CD4-positive, alpha-beta T cell treated with Interleukin-4 for 1 hour (primary cell): Measurements from ENCODE around the gene PDCD2L.
"Not testable (repeated sequence)": the region's sequence is repeated elsewhere in the genome, so short reads cannot be mapped to it uniquely, and the experiment has no call there.

Experiments used
- DNase-seq, 2 donors: peaks; one replicate each; pipeline ENCODE4 v3.0.0-alpha.2; 2020 to 2022

Gene PDCD2L

DNA sequence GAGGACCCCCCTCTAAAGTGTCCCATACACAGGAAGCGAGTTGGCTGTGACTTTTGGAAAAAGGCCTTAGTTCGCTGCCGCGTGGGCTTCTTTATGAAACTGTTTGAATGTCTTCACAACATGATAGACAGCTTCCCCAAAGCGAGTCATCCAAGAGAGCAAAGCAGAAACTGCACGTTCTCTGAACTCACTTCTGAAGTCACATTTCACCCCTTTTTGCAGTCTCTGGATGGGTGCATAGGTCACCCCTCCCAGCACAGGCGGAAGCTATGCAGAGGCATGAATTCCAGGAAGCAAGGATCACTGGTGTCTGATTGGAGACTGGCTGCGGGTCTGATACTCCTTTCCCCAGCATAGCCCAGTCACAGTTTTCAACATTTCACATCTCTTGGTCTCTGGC, 28.6 kb upstream of the PDCD2L start:
- DNase-seq = no peak

DNA sequence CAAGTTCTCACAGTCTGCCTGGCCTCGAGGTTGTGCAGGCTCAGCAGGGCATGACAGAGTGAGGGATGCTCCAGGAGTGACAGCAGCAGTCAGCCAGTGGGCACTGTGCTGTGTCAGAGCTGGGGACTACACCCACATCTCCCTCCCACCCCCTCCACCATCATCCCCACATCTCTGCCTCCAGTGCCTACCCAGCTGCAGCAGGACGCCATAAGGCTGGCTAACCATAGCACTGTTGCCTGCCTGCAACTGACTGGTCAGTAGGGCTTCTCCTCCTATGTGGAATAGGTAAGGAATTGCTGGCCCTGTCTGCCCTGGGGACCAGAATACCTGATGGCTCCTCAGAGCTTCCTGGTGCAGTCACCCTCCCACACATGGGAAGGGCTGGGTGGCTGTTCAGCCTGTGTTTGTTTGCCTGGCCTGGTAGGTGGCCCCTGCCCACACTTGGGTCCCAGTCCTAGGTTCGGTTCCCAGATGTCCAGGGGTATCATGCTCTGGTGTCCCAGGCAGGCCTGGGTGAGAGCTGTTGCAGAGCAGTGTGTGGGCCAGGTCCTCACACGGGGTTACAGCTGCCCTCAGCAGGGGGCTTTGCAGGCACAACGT, 23.5 kb upstream of the PDCD2L start:
- no peak for DNase-seq

DNA sequence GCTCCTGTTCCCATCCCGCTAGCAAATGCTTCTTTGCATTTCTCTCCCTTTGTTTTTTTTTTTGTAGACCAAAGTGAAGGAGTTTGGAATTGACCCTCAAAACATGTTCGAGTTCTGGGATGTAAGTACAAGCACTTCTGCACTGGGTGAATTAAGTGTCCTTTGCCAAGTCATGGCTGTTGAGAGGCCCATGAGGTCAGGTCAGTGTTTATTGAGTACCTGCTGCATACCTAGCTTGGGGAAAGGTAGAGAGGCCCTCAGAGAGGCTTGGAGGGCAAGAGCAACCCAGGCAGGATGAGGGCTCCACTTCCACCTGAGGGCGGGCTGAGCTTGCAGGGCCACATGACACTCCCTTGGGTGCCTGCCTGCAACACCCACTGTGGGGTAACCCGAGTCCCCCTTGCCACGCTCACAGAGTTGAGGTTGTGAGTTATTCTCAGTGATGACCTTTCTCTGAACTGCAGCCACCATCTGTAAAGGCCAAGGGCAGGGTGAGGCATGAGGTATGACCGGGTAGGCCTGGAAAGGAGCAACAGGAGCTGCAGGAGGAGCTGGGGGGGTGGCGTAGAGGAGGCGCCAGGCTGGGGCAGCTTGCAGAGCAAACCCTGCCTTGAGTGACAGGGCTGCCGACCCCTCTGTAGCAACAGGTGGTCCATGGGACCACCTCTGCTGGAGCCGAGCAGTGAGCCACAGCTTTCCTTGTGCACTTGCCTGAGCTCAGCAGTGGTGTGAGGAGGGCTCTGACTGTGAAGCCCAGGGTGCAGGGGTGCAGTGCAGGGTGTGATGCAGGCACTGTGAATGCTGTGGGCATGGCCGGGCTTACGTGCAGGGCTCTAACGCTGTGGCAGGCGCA, 22.6 kb upstream of the PDCD2L start:
- no peak for DNase-seq

DNA sequence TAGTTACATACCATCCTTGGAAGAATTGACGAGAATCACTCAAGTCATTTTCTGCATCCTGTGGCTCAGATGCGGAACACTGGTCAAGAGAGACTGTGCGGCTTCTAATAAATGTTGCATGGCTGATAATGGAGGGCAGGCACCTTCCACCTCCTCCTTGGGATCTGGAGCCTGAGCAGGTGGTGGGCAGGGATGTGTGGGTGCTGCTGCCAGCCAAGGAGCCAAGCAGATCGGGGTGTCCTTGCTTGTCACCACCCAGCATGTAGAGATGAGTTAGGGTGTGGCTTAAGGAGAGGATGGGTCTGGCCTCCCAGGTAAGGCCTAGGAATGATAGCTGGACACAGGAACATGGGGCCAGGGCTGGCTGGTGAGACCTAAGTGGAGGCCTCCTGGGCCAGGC, 21.7 kb upstream of the PDCD2L start:
- DNase-seq = no peak

DNA sequence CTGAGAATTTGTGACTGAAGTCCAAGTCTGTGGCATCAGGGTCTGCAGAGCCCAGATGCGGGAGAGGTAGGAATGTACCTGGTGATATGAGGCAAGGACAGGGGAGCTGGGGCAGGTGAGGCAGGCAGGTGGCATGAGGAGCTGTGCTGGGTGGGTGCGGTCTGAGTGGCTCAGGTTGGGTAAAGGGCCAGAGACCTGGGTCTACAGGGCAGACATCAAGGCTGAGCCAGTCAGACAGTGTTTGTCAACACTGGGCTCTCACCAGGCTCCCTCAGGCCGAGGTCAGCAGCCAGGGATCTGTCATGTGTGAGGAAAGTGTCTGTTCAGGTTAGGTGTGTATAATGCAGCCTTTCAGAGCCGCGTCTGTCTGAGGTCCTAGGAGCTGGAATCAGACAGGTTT, 20.6 kb upstream of the PDCD2L start:
- no peak for DNase-seq

DNA sequence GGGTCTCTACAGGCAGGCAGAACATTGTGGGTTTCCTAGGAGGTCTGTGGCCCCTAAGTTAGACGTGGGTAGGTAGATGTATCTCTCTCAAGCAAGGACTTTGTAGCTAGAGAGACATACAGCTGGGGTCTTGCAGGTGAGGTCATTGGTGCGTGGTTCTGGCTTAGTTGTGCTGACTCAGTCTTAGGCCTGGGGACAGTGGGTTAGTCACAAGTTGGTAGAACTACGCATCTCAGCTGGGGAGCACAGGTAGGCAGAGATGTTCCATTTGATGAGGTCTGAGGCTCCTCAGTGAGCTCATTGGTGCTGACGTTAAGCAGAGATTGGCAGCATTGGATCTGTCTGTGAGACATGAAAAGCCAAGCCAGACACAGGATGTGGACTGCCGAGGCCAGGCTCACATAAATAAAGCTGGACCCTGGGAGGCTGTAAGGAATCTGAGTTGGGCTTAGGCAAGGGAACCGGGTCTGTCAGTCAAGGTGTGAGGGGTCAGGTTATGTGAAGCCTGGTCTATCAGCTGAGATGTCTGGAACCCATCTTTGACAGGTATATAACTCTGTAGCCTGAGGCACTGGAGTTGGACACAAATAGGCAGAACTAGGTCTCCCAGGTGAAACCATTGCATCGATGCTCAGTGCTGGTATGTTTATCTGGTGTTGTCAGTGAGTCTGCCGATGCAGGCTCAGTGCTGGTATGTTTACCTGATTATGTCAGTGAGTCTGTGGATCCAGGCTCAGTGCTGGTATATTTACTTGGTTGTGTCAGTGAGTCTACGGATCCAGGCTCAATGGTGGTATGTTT, 17.4 kb upstream of the PDCD2L start:
- no peak for DNase-seq

DNA sequence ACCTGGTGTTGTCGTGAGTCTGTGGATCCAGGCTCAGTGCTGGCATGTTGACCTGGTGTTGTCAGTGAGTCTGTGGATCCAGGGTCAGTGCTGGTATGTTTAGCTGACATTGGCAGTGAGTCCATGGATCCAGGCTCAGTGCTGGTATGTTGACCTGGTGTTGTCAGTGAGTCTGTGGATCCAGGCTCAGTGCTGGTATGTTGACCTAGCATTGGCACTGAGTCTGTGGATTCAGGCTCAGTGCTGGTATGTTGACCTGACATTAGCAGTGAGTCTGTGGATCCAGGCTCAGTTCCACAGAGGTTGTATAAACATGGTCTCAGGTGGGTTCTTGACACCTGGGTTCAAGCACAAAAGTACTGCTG, 16.8 kb upstream of the PDCD2L start:
- DNase-seq = no peak

DNA sequence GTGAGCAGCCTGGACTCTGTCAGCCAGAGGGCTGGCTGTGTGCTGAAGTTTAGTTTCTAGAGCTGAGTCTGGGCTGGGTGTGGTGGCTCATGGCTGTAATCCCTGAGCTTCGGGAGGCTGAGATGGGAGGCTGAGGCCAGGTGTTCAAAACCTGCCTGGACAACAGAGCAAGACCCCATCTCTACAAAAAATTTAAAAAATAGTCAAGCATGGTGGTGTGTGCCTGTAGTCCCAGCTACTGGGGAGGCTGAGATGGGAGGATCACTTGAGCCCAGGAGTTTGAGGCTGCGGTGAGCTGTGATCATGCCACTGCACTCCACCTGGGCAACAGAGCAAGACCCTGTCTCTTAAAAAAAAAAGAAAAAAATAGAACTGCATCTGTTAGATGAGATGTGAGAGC, 15.5 kb upstream of the PDCD2L start:
- DNase-seq = not testable (repeated sequence)

DNA sequence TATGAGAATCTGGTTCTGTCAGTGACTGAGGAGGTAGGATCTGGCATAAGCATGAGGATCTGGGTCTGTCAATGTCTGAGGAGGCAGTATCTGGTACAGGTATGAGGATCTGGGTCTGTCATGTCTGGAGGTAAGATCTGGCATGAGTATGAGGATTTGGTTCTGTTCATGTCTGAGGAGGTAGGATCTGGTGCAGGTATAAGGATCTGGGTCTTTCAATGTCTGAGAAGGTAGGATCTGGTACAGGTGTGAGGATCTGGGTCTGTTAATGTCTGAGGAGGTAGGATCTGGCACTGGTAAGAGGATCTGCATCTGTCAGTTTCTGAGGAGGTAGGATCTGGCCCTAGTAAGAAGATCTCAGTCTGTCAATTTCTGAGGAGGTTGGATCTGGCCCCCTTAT, 12.4 kb upstream of the PDCD2L start:
- no peak for DNase-seq

DNA sequence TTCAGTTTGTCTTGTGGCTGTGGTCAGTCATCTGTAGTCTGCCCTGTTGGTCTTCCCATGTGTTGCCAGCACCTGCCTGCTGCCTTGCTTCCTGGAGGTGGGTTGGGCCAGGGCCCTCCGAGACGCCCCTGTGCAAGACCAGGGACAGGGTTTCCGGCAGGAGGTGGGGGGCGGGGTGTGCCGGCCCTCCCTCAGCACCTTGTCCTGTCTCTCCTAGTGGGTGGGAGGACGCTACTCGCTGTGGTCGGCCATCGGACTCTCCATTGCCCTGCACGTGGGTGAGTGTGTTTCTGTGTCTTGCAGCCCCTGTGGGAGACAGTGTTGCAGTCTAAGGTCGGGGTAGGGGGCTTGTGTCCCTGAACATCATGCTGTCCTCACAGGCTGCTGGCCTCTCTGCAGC, 11.2 kb upstream of the PDCD2L start:
- DNase-seq = no peak

DNA sequence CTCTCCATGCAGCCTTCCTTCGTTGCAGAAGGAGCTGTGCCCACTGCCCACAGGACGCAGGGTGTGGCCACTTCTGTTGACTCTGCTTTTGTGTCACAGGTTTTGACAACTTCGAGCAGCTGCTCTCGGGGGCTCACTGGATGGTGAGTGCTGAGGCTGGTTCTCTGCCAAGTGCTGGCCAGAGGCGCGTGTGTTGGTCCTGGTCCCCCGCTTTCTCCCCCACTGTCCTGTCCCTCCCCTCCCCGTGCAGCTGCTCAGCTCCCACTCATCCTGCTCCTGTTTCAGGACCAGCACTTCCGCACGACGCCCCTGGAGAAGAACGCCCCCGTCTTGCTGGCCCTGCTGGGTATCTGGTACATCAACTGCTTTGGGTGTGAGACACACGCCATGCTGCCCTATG, 10.6 kb upstream of the PDCD2L start:
- no peak for DNase-seq

DNA sequence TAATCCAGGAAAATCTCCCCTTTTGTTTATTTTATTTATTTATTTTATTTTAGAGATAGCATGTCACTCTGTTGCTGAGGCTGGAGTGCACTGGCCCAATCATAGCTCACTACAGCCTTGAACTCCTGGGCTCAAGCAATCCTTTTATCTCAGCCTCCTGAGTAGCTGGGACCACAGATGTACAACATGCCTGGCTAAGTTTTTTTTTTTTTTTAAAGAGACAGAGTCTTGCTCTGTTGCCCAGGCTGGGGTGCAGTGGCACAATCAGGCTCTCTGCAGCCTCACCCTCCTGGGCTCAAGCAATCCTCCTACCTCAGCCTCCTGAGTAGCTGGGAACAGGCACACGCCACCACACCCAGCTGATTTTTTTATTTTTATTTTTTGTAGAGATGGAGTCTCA, 6.3 kb upstream of the PDCD2L start:
- DNase-seq = no peak

DNA sequence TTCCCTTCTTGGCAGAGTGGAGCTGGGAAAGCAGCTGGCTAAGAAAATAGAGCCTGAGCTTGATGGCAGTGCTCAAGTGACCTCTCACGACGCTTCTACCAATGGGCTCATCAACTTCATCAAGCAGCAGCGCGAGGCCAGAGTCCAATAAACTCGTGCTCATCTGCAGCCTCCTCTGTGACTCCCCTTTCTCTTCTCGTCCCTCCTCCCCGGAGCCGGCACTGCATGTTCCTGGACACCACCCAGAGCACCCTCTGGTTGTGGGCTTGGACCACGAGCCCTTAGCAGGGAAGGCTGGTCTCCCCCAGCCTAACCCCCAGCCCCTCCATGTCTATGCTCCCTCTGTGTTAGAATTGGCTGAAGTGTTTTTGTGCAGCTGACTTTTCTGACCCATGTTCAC, 4.3 kb upstream of the PDCD2L start:
- DNase-seq = no peak

DNA sequence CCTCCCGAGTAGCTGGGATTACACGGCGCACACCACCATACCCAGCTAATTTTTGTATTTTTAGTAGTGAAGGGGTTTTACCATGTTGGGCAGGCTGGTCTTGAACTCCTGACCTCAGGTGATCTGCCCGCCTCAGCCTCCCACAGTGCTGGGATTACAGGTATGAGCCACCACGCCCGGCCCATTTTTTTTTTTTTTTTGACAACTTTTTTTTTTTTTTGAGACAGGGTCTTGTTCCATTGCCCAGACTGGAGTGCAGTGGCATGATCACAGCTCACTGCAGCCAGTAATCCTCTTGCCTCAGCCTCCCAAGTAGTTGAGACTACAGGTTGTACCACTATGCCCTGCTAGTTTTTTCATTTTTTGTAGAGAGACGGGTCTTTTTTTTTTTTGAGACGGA, 3.4 kb upstream of the PDCD2L start:
- DNase-seq = not testable (repeated sequence)

DNA sequence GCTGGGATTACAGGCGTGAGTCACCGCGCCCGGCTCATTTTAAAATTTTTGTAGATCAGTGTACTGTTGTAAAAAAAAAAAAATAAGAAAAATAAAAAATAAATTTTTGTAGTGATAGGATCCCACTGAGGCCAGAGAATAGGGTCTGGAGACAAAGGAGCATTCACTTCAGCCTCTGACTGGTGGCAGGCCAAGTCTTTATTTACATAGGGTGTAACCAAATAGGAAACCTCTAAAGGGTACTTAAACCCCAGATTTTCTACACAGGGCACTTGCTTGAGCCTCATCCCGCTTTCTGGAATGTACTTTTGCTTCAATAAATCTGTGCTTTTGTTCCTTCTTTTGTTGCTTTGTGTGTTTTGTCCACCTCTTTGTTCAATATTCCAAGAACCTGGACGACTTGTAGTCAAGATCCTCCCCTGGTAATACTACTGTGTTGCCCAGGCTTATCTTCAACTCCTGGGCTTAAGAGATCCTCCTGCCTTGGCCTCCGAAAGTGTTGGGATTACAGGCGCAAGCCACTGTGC, 2.1 kb upstream of the PDCD2L start:
- DNase-seq = no peak

DNA sequence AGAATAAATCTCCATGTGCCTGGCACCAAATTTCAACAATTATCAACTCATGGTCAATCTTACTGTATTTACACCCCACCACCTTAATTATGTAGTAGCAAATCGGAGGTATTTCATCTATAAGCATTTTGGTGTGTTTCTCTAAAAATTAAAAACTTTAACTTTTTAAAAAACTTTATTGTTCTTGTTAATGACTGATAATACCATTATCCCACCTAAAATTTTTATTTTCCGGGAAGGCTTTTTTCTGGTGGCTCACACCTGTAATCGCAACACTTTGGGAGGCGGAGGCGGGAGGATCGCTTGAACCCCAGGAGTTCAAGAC, 453 bp upstream of the PDCD2L start:
- no peak for DNase-seq

DNA sequence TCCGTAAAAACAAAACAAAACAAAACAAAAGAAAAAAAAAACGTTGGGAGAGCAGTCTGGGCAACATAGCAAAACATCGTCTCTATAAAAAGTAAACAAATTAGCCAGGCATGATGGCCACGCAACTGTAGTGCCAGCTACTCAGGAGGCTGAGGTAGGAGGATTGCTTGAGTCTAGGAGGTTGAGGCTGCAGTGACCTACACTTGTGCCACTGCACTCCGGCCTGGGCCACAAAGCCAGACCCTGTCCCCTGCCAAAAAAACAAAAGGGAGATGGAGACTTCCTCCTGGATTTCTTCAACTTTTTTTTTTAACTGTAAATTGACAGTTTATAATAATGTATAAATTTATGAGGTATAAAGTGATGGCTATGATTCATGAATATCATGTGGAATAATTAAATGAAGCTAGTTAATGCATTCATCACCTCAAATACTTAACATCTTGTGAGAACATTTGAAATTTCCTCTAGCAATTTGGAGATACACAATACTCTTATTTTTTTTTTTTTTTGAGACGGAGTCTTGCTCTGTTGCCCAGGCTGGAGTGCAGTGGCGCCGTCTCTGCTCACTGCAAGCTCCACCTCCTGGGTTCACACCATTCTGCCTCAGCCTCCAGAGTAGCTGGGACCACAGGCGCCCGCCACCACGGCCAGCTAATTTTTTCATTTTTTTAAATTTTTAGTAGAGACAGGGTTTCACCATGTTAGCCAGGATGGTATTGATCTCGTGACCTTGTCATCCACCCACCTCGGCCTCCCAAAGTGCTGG, 1.9 kb downstream of the PDCD2L start:
- DNase-seq = no peak

DNA sequence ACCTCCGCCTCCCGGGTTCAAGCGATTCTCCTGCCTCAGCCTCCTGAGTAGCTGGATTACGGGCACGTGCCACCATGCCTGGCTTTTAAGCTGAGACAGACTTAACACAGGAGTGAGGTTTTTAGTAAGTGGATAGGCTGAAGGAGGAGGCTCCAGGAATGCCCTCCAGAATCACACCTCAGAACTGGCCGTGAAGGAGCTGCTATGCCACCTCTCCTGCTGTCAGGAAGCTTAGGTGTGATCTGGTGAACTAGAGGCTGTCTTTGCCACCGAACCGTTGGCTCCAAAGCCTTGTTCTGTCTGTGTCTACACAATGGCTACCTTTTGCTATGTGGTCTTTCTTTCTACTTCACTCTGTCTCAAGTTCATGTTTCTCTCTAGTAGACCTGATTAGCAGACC, 4.2 kb downstream of the PDCD2L start:
- no peak for DNase-seq

DNA sequence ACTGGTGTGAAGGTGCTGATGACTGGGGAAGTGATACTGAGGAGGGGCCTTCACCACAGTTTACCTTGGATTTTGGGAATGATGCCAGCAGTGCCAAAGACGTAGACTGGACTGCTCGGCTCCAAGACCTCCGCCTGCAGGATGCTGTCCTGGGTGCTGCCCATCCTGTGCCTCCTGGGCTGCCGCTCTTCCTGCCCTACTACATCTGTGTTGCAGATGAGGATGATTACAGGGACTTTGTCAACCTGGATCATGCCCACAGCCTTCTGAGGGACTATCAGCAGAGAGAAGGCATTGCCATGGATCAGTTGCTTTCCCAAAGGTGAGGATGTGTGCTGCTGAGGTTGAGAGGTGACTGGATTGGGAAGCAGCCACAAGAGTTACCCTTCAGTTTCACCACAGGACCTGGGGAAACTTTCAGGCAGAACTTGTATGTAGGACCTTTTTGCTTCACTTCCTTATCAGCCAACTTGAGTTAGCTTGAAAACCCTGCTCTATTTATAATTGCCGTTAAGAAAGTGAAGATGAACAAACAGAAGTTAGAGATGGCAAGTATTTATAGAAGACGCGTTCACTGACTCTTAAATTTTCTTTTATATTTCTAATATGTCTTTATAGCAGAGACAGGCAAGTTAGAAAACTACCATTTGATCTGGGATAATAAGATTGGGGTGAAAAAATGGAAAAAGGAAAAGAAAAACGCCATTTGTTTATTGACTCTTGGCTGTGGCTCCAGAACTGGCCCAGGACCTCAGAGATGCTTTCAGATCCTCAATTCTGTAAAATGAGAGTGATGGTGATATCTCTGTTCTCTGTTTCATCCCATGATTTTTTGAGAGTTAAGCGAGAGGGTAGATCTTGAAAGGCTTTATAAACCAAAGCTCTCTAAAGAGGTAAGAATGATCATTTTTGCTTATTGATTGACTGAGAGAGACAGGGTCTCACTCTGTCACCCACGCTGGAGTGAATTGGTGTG, 5.3 kb downstream of the PDCD2L start:
- DNase-seq = no peak

DNA sequence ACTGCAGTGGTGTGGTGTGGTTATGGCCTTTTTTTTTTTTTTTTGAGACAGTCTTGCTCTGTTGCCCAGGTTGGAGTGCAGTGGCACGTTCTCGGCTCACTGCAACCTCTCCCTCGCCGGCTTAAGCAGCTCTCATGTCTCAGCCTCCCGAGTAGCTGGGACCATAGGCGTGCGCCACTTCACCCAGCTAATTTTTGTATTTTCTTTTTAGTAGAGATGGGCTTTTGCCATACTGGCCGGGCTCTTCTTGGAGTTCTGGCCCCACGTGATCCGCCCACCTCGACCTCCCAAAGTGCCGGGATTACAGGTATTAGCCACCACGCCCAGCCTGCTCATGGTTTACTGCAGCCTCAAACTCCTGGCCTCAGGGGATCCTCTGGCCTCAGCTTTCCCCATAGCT, 7.0 kb downstream of the PDCD2L start:
- no peak for DNase-seq

DNA sequence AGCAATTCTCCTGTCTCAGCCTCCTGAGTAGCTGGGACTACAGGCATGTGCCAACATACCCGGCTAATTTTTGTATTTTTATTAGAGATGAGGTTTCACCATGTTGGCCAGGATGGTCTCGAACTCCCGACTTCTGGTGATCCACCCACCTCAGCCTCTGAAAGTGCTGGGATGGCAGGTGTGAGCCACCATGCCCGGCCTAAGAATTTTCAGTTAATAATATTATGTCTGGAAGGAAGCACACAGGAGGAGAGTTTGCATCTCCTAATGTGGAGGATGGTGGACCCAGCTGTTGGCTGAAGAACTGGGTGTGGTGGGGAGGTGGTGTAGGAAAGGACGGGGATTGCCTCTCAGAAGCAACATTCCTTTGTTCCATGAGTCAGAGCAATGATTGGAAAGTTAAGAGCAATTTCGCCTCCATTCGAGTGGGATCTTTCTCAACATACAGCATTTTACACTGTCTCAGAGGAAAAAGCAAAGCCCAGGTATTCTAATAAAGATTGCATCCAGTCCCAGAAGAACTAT, 11.9 kb downstream of the PDCD2L start:
- no peak for DNase-seq

DNA sequence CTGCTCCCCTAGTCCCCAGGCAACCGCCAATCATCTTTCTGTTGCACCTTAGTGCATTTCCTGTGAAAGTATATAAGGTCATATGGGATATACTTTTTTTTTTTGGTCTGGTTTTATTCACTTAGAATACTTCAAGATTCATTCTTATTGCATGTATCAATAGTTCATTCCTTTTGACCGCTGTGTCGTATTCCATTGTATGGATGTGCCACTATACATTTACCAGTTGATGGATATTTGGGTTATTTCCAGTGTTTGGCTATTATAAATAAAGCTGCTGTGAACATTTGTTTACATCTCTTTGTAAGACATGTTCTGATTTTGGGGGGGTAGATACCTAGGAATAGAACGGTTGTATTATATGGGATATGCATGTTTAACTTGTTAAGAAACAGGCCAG, 14.1 kb downstream of the PDCD2L start:
- DNase-seq = no peak
